CD4-positive, alpha-beta T cell treated with Interleukin-15 for 4 hours (primary cell): ENCODE results near the gene VSX1.

ENCODE experiments used
- DNase-seq: peaks from one replicate; pipeline ENCODE4 v3.0.0-alpha.2; 2020; ENCODE audit warnings: low spot score

VSX1 gene

DNA sequence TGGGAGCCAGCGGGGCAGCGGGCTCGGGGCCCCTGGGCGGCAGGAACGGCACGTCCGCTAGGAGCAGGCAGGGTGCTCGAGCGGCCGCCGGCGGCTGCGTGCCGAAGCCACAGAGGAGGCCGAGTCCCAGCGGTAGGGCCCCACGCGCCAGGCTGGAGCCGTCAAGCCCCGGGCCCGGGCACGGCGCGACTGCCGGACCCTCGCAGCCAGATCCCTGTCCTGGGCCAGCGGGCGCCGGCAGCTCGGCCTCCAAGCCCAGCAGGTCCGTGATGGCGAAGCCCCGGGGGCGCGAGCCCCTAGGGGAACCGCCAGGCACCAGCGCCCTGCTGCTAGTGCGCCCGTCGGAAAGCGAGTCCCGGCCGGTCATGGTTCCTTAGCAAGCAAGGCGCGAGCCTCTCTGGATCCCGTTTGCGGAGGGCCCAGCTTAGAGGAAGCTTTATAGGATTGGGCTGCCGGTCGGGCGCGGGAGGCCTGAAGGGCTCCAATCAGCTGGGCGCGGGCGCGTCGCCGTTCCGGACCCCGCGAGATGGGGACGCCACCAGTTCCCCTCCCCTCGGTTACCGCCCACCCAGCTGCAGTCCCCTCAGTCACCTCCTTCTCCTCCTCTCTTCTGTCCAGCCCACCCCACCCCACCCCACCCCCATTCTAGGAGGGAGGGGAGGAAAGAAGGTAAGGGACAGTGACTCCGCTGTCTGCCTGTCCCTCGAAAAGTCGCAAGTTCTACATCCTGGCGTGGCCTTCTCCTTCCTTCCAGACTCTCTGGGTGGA is at the start of gene VSX1:
Gene VSX1 (minus strand): TSS at position 412 of the 768 bp plus-strand sequence. CDS start 45 bp downstream, at position 367.
- no peak for DNase-seq

- no peak for DNase-seq
Observed at GRCh38 chr20:25129908-25130307, 48.0 kb upstream of the VSX1 start.

GRCh38 chr20:25129428-25129827 is 47.5 kb upstream of the VSX1 start:
- no peak for DNase-seq

GRCh38 chr20:25128649-25129048 is 46.7 kb upstream of the VSX1 start:
- DNase-seq, result no peak

- no peak for DNase-seq
Observed at GRCh38 chr20:25127761-25128537, 46.0 kb upstream of the VSX1 start.

DNA sequence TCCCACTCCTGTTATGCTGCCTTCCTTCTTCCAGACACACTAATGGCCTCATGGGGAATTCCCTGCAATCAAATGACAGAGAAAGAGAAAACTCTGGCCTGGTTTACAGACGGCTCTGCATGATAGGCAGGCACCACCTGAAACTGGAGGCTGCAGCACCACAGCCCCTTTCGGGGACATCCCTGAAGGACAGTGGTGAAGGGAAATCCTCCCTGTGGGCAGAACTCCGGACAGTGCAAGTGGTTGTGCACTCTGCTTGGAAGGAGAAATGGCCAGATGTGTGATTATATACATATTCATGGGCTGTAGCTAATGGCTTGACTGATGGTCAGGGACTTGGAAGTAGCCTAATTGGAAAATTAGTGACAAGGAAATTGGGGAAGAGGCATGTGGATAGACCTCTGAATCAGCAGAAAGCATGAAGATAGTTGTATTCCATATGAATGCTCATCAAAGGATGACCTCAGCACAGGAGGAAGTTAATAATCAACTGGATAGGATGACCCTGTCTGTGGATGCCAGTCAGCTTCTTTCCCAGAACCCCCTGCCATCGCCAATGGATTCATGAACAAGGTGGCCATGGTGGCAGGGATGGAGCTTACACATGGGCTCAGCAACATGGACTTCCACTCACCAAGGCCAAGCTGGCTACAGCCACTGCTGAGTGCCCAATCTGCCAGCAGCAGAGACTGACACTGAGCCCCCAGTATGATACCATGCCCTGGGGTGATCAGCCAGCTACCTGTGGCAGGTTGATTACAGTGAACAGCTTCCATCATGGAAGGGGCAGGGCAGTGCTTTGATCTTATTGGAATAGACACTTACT is 44.5 kb upstream of the VSX1 start:
- no peak for DNase-seq

DNA sequence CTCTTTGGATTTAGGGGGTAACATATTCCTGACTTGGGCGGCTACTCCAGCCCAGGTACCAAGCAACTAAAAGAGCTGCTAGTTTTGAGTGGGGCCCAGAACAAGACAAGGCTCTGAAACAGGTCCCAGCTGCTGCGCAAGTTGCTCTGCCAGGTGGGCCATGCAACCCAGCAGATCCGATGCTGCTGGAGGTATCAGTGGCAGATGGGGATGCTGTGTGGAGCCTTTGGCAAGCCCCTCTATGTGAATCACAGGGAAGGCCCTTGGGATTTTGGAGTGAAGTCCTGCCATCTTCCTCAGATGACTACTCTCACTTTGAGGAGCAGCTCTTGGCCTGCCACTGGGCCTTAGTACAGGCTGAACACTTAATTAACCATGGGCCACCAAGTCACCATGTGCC is 43.7 kb upstream of the VSX1 start:
- no peak for DNase-seq

DNA sequence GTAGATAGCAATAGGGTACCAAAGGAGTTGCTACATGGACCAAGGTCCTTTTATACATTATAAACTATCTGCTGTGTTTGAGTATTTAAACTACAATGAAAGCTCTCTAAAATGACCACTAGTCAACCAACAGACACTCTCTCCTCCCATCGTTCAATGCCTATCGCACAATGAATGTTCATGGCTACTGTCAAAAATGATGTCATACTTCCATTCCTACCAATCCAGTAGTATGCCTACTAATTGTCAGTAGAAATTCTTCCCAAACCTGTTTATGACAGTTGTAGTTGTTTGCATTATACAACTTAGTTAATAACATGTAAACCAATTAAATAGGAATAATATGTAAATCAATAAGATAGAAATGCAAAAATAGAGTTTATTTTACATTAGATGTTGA is 39.0 kb upstream of the VSX1 start:
- DNase-seq, result no peak

GRCh38 chr20:25120457-25120856 is 38.5 kb upstream of the VSX1 start:
- DNase-seq, result no peak

- no peak for DNase-seq
Observed at GRCh38 chr20:25118529-25118928, 36.6 kb upstream of the VSX1 start.

DNA sequence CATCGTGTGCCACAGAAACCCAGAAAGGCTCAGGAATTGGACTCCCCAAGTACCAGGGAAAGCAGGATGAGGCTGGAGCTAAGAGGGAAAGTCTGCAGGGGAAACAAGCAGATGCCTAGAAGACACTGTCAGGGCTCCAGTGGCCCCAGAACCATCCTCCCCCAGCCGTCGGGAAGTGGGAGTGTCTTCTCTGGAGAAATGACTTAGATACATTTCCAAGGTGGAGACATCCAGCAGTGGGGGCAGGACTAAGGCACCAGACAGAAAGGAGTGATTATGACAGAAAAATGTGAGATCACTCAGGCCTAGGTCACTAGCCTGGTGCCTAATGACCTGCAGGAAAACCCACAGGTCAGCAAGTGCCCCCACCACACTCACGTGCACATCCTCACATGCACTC is 36.0 kb upstream of the VSX1 start:
- no peak for DNase-seq

- DNase-seq, result no peak
Observed at GRCh38 chr20:25116739-25117458, 35.0 kb upstream of the VSX1 start.

GRCh38 chr20:25103526-25103925 is 21.6 kb upstream of the VSX1 start:
- DNase-seq, result no peak

DNA sequence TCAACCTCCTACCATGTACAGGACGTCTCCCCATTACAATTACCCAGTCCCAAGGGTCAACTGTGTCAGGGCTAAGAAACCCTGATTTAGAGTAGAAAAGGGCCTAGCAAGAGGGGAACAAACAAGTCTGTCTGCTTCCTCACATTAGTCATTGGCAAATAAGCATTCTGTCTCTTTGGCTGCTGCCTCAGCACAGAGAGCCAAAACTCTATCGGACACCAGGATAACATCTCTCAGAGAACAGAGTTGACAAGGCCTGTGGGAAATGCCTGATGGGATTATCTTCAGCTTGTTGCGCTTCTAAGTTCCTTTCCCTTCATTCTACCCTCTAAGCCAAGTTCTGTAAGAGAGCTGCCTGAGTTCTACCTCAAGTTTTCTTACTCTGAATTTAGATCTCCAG is 19.0 kb upstream of the VSX1 start:
- DNase-seq, result no peak

DNA sequence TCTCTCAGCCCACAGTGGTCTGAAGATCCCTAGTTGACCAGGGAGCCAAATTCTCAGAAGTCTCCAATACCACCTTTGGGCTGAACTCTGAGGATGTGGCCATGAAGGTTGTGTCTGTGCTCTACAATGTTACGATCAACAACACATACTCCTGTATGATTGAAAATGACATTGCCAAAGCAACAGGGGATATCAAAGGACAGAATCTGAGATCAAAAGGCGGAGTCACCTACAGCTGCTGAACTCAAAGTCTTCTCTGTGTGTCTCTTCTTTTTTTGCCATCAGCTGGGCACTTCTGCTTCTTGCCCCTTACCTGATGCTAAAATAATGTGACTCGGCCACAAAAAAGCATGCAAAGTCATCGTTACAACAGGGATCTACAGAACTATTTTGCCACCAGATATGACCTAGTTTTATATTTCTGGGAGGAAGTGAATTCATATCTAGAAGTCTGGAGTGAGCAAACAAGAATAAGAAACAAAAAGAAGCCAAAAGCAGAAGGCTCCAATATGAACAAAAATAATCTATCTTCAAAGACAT is 17.7 kb upstream of the VSX1 start:
- no peak for DNase-seq

- no peak for DNase-seq
Observed at GRCh38 chr20:25097498-25097897, 15.6 kb upstream of the VSX1 start.

DNA sequence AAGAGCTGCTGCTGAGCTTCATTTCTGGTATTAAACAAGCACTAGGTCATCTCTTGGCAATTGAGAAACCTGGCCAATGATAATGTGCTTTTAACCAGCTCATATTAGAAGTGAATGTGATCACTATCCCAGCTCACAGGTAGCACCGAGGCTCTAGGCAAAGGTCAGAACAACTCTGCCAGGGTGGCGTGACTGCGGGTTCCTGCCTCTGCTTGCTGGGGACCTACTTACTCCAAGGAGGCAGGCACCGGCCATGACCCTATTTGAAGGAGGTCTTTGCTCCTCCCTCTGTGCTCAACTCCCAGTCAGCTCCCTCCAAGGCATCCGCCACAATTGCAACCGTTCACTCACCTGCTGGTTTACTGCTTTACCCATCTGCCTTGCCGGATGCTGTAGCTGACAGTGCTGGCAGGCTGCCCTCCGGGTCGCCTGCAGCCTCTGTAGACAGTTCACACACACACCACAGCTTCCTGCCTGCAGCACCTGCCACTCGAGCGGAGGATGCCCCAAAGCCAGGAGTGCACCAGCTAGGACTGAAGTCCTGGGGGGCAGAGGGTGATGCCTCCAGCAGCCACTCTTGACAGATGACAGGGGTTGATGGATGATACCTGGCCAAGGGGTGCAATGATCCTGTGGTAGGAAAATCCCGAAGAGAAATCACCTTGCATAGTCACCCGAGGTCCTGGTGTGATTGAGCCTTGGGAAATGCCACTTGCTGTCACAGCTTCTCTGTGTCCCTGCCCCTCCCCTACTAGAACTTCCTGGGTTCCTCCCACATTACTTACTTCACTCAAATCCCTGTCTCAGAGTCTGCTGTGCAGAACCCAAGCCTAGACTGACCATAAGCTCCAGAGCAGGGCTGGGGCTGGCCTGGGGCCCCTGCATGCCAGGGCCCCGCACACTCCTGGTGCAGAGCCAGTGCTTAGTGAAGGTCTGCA is 8.8 kb upstream of the VSX1 start:
- peak; percentile 73 for DNase-seq

DNA sequence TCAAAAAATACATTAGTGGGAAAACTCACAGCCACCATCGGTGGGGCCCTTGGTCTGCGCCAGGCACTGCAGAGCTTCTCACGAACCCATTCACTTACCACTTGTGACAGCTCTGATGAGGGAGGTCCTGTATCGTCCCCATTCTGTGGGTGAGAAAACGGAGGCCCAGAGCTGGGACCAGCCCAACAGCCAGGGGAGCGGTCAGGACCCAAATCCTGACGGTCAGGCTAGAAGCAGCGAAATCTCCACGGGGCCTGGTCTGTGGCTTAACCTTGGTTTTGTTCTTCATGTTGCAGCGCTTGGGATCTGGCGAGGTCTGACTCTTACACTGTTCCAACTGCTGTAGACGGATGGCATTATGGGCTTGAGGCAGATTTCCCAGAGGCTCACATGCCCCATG is 7.7 kb upstream of the VSX1 start:
- no peak for DNase-seq

DNA sequence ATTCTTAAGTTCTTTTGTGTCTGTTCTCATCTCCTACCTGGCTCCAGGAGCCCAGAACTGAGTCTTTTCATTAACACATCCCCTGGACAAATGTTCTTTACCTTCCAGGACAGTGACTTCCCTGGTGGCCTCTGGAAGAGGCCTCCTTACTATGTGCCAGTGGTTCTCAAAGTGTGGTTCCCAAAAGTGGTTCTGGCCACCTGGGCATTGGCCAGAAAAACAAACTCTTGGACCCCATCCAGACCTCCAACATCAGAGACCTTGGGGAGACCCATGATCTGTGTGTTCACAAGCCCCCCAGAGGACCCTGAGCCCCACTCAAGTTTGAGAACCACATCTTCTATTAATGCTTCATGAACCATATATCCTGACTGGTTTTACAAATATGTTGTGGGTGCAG is 7.2 kb upstream of the VSX1 start:
- no peak for DNase-seq

DNA sequence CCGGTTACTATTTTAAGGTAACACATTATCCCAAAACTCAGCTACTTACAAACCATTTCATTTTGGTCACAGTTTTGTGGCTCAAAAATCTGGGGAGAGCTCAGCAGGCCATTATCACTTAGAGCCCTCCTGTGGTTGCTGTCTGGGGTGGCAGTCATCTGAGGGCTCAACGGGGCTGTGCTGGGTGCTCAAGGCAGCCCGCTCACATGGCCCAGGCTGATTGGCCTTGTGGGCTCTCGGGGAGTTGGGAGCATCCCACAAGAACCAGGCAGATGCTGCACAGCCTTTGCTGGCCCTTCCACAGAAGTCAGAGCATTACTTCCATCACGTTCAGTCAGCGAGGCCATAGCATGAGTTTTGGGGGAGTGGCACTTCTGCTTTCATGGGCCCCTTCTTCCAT is 6.3 kb upstream of the VSX1 start:
- DNase-seq, result no peak
